ENCODE results near the gene RIPPLY1.

GRCh38 chrX:106917830-106918500 is 14.8 kb upstream of the RIPPLY1 start:
- TF ChIP-seq CTCF (IDR thresholded peaks at IDR 0.05; ENCODE audit: low read depth, low read length) (no peak), POLR2A (IDR thresholded peaks at IDR 0.05; ENCODE audit: extremely low read depth, insufficient read length) (no peak)

All from NB4 (cell line).